Liver (tissue), 9 donors: ENCODE measurements around the gene SLC9A1. TPM values are rescaled to one million over a fixed set of nuclear protein-coding genes. Genes with fewer than 3 reads are reported as not detected.

ENCODE experiments used
- DNase-seq: peaks from one replicate; pipeline ENCODE4 v3.0.0-alpha.2; 2017; ENCODE audit warnings: low spot score
- H3K27ac ChIP-seq, 2 donors: one replicate each; pipeline ENCODE4 v1.7.0; 2013; ENCODE audit warnings: inconsistent platforms in 2 of 2, low read length in 2 of 2, control low read depth in 1 of 2, low read depth in 1 of 2, mild to moderate bottlenecking in 1 of 2
- H3K27me3 ChIP-seq, 4 donors: one replicate each; pipeline versions ENCODE4 v1.6.1 to v1.7.0; 2013; ENCODE audit warnings: low read length in 3 of 4, inconsistent platforms in 1 of 4, mild to moderate bottlenecking in 1 of 4, moderate library complexity in 1 of 4; ENCODE audit not compliant: control insufficient read depth in 4 of 4, insufficient read depth in 4 of 4
- H3K36me3 ChIP-seq, 4 donors: one replicate each; pipeline versions ENCODE4 v1.6.1 to v1.7.0; 2013; ENCODE audit warnings: low read length in 3 of 4, mild to moderate bottlenecking in 3 of 4, low read depth in 1 of 4, moderate library complexity in 1 of 4; ENCODE audit not compliant: control insufficient read depth in 4 of 4, insufficient read depth in 3 of 4
- H3K4me1 ChIP-seq, 4 donors: one replicate each; pipeline versions ENCODE4 v1.6.1 to v1.7.0; 2013; ENCODE audit warnings: low read length in 3 of 4, mild to moderate bottlenecking in 3 of 4, moderate library complexity in 1 of 4; ENCODE audit not compliant: control insufficient read depth in 4 of 4, insufficient read depth in 4 of 4
- H3K4me3 ChIP-seq, 3 donors: one replicate each; pipeline versions ENCODE4 v1.6.1 to v1.7.0; 2013; ENCODE audit warnings: low read length in 3 of 3, control low read depth in 1 of 3, low read depth in 1 of 3, mild to moderate bottlenecking in 1 of 3
- H3K9ac ChIP-seq, 2 donors: one replicate each; pipeline ENCODE4 v1.7.0; 2013; ENCODE audit warnings: low read length in 2 of 2, mild to moderate bottlenecking in 2 of 2, moderate library complexity in 2 of 2, control low read depth in 1 of 2, low read depth in 1 of 2
- H3K9me3 ChIP-seq, 4 donors: one replicate each; pipeline versions ENCODE4 v1.6.1 to v1.7.0; 2013; ENCODE audit warnings: low read length in 3 of 4; ENCODE audit not compliant: control insufficient read depth in 4 of 4
- EGR1 ChIP-seq, 2 donors: IDR thresholded peaks; 2 replicates each; pipeline ENCODE4 v1.6.1; 2016 to 2018; ENCODE audit warnings: antibody characterized with exemption in 2 of 2, low read depth in 2 of 2
- FOXA1 ChIP-seq: IDR thresholded peaks from 2 replicates; pipeline ENCODE4 v1.6.1; 2016; ENCODE audit warnings: antibody characterized with exemption
- FOXA2 ChIP-seq: IDR thresholded peaks from 2 replicates; pipeline ENCODE4 v1.6.1; 2016; ENCODE audit warnings: antibody characterized with exemption
- GABPA ChIP-seq, 2 donors: IDR thresholded peaks in 1 of 2; conservative IDR thresholded peaks in 1 of 2; 2 replicates each; pipeline ENCODE4 v1.6.1; 2016; ENCODE audit warnings: antibody characterized with exemption in 2 of 2, mild to moderate bottlenecking in 1 of 2, moderate library complexity in 1 of 2
- HNF4A ChIP-seq, 2 donors: conservative IDR thresholded peaks; 2 replicates each; pipeline ENCODE4 v1.6.1; 2016; ENCODE audit warnings: antibody characterized with exemption in 2 of 2, mild to moderate bottlenecking in 2 of 2
- HNF4G ChIP-seq: IDR thresholded peaks from 2 replicates; pipeline ENCODE4 v1.6.1; 2016; ENCODE audit warnings: antibody characterized with exemption
- JUND ChIP-seq, 2 donors: IDR thresholded peaks; 2 replicates each; pipeline ENCODE4 v1.6.1; 2016; ENCODE audit warnings: antibody characterized with exemption in 2 of 2
- RXRA ChIP-seq, 2 donors: IDR thresholded peaks; 2 replicates each; pipeline ENCODE4 v1.6.1; 2017 to 2018; ENCODE audit warnings: antibody characterized with exemption in 2 of 2, mild to moderate bottlenecking in 1 of 2
- SP1 ChIP-seq: IDR thresholded peaks from 2 replicates; pipeline ENCODE4 v1.6.1; 2018; ENCODE audit warnings: antibody characterized with exemption, mild to moderate bottlenecking
- TAF1 ChIP-seq: conservative IDR thresholded peaks from 2 replicates; pipeline ENCODE4 v1.6.1; 2016; ENCODE audit warnings: antibody characterized with exemption, mild to moderate bottlenecking
- YY1 ChIP-seq: IDR thresholded peaks from 2 replicates; pipeline ENCODE4 v1.6.1; 2016; ENCODE audit warnings: antibody characterized with exemption, mild to moderate bottlenecking
- WGBS: extraction: QIAGEN DNeasy Blood & Tissue Kit; methylation state at CpG from one replicate; pipeline ENCODE4 v1.1.7; 2013; 5-methylcytosine and 5-hydroxymethylcytosine counted together
- polyA plus RNA-seq, 2 donors: library from polyadenylated mRNA; stranded (reverse) in 1 of 2; unstranded in 1 of 2; fragments of 200-250 nt in 1 of 2; fragments of >200 nt in 1 of 2; fragmentation: Nextera tagmentation in 1 of 2; extraction: Ambion mirVana in 1 of 2; gene quantifications; one replicate each; pipeline versions ENCODE4 v1.2.1 to v1.2.3, GENCODE V29; 2013 to 2015
- total RNA-seq, 2 donors: library from RNA; depleted of rRNA; stranded (reverse); fragments of >200 nt; gene quantifications; one replicate each; pipeline ENCODE4 v1.2.3, GENCODE V29; 2014
- TF ChIP-seq, protein P1 (sequence below): fragments of 150-350 bp; IDR thresholded peaks from 2 replicates; pipeline ENCODE4 v1.5.1; 2017; ENCODE audit warnings: improper control_type of control experiment, low read depth, low read length; ENCODE audit not compliant: missing input control
- TF ChIP-seq, protein P2 (sequence below): IDR thresholded peaks from 2 replicates; pipeline ENCODE4 v1.6.1; 2016; ENCODE audit warnings: antibody characterized with exemption
- TF ChIP-seq, protein P3 (sequence below): IDR thresholded peaks from 2 replicates; pipeline ENCODE4 v1.6.1; 2016; ENCODE audit warnings: antibody characterized with exemption
- TF ChIP-seq, protein P4 (sequence below): IDR thresholded peaks from 2 replicates; pipeline ENCODE4 v1.6.1; 2016; ENCODE audit warnings: antibody characterized with exemption, mild to moderate bottlenecking
- TF ChIP-seq, protein P5 (sequence below): IDR thresholded peaks from 2 replicates; pipeline ENCODE4 v1.6.1; 2016; ENCODE audit warnings: antibody characterized with exemption
- donor health status: healthy.
- donor health status: healthy.
- donor health status: healthy.
- donor health status: healthy.
- donor health status: healthy.

The SLC9A1 gene
- total and polyA plus RNA-seq, 4 donors, result 1.3 to 3.2 (median 1.5) TPM

DNA sequence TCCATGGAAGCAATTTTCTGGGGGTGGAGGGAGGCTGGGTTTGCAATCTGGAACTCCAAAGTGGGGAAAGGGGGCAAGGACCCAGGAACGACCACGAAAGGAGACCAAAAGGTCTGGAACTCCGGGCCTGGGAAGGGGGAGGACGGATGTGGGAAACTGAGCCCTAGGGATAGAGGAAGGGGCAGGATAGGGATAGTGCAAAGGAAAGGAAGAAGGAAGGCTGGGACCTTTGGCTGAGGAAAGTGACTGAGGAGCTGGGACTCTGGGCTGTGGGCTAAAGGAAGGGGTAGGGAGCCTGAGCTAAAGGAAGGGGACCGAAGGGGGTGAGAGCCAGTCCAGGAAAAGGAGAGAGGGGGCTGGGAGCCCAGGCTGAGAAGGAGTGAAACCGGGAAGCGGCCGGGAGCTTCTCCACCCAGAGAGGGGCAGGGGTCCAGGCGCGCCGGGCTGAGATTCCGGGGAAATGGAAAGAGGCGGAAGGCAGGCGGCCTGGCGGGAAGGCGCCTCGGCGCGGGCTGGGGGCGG, 395 bp downstream of the SLC9A1 start:
- peak overlapping the region; percentile 60 to 83 for H3K27ac ChIP-seq
- H3K9ac ChIP-seq, result peak overlapping the region; percentile 52 to 79
- WGBS, result 12% methylated on average over 20 of the region's 20 CpGs
- no peaks in the 10 kb centered on the region for H3K9me3 ChIP-seq
- H3K36me3 ChIP-seq, result no peaks in the 10 kb centered on the region
- H3K27me3 ChIP-seq, result no peaks in the 10 kb centered on the region
- peaks cover 5 to 32% (median 24%) of the 10 kb centered on the region in 4 donors for H3K4me1 ChIP-seq
- no peak for DNase-seq
- TF ChIP-seq FOXA2, result no peak
- TF ChIP-seq TAF1, result no peak
- TF ChIP-seq EGR1 (IDR thresholded peaks at IDR 0.05; ENCODE audit: low read depth in 2 of 2), result no peak
- TF ChIP-seq, protein P1, sequence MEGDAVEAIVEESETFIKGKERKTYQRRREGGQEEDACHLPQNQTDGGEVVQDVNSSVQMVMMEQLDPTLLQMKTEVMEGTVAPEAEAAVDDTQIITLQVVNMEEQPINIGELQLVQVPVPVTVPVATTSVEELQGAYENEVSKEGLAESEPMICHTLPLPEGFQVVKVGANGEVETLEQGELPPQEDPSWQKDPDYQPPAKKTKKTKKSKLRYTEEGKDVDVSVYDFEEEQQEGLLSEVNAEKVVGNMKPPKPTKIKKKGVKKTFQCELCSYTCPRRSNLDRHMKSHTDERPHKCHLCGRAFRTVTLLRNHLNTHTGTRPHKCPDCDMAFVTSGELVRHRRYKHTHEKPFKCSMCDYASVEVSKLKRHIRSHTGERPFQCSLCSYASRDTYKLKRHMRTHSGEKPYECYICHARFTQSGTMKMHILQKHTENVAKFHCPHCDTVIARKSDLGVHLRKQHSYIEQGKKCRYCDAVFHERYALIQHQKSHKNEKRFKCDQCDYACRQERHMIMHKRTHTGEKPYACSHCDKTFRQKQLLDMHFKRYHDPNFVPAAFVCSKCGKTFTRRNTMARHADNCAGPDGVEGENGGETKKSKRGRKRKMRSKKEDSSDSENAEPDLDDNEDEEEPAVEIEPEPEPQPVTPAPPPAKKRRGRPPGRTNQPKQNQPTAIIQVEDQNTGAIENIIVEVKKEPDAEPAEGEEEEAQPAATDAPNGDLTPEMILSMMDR, result no peak
- no peak for TF ChIP-seq HNF4A (conservative IDR thresholded peaks at IDR 0.05)
- no peak for TF ChIP-seq RXRA (IDR thresholded peaks at IDR 0.05)
- TF ChIP-seq, protein P2, sequence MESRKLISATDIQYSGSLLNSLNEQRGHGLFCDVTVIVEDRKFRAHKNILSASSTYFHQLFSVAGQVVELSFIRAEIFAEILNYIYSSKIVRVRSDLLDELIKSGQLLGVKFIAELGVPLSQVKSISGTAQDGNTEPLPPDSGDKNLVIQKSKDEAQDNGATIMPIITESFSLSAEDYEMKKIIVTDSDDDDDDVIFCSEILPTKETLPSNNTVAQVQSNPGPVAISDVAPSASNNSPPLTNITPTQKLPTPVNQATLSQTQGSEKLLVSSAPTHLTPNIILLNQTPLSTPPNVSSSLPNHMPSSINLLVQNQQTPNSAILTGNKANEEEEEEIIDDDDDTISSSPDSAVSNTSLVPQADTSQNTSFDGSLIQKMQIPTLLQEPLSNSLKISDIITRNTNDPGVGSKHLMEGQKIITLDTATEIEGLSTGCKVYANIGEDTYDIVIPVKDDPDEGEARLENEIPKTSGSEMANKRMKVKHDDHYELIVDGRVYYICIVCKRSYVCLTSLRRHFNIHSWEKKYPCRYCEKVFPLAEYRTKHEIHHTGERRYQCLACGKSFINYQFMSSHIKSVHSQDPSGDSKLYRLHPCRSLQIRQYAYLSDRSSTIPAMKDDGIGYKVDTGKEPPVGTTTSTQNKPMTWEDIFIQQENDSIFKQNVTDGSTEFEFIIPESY, result no peak
- TF ChIP-seq FOXA1, result no peak
- no peak for TF ChIP-seq SP1
- H3K4me3 ChIP-seq, result peak overlapping the region; percentile 54 to 87 (median 64)

DNA sequence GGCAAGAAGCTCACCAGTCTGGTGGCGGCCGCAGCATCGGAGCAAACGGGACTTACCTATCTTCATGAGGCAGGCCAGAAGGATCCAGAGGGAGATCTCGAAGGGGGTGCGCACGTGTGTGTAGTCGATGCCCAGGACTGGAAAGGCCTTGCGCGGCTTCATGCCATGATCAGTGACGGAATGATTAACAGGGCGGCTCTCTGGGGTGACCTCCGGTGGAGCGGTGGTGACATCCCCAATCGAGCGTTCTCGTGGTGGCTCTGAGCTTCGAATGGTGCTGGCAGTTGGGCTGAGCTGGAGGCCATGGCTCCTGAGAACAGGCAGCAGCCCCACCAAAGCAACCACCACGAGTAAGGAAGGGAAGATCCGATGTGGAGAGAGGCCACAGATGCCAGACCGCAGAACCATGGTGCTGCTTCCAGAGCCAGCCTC, 982 bp downstream of the SLC9A1 start:
- H3K4me1 ChIP-seq, result peaks cover 5 to 32% (median 24%) of the 10 kb centered on the region in 4 donors
- H3K27me3 ChIP-seq, result no peaks in the 10 kb centered on the region
- WGBS, result 91% methylated on average over 21 of the region's 21 CpGs
- no peaks in the 10 kb centered on the region for H3K36me3 ChIP-seq
- H3K9ac ChIP-seq, result peak overlapping the region in 1 of 2 donors; percentile 7
- TF ChIP-seq SP1 (no peak), FOXA1 (no peak), HNF4G (no peak), HNF4A (conservative IDR thresholded peaks at IDR 0.05) (no peak), FOXA2 (no peak), GABPA (IDR thresholded peaks at IDR 0.05 in 1 of 2, conservative IDR thresholded peaks at IDR 0.05 in 1 of 2) (no peak), RXRA (IDR thresholded peaks at IDR 0.05) (no peak), YY1 (no peak), EGR1 (IDR thresholded peaks at IDR 0.05; ENCODE audit: low read depth in 2 of 2) (no peak), JUND (IDR thresholded peaks at IDR 0.05) (no peak)
- TF ChIP-seq, protein P3, sequence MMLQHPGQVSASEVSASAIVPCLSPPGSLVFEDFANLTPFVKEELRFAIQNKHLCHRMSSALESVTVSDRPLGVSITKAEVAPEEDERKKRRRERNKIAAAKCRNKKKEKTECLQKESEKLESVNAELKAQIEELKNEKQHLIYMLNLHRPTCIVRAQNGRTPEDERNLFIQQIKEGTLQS, result no peak
- TF ChIP-seq, protein P1, result no peak
- TF ChIP-seq, protein P4, sequence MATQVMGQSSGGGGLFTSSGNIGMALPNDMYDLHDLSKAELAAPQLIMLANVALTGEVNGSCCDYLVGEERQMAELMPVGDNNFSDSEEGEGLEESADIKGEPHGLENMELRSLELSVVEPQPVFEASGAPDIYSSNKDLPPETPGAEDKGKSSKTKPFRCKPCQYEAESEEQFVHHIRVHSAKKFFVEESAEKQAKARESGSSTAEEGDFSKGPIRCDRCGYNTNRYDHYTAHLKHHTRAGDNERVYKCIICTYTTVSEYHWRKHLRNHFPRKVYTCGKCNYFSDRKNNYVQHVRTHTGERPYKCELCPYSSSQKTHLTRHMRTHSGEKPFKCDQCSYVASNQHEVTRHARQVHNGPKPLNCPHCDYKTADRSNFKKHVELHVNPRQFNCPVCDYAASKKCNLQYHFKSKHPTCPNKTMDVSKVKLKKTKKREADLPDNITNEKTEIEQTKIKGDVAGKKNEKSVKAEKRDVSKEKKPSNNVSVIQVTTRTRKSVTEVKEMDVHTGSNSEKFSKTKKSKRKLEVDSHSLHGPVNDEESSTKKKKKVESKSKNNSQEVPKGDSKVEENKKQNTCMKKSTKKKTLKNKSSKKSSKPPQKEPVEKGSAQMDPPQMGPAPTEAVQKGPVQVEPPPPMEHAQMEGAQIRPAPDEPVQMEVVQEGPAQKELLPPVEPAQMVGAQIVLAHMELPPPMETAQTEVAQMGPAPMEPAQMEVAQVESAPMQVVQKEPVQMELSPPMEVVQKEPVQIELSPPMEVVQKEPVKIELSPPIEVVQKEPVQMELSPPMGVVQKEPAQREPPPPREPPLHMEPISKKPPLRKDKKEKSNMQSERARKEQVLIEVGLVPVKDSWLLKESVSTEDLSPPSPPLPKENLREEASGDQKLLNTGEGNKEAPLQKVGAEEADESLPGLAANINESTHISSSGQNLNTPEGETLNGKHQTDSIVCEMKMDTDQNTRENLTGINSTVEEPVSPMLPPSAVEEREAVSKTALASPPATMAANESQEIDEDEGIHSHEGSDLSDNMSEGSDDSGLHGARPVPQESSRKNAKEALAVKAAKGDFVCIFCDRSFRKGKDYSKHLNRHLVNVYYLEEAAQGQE, result no peak
- TF ChIP-seq, protein P5, sequence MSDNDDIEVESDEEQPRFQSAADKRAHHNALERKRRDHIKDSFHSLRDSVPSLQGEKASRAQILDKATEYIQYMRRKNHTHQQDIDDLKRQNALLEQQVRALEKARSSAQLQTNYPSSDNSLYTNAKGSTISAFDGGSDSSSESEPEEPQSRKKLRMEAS, result no peak
- TF ChIP-seq, protein P2, result no peak
- DNase-seq, result no peak
- no peak overlapping the region for H3K27ac ChIP-seq
- no peaks in the 10 kb centered on the region for H3K9me3 ChIP-seq
- peak overlapping the region in 1 of 3 donors; percentile 87 for H3K4me3 ChIP-seq
